KOPT-K1 (cell line): ENCODE measurements around the gene SH3TC2.

Source experiments
- H3K27ac ChIP-seq: fragments of 200-600 bp; sonication (generic); 2 replicates; pipeline ENCODE4 v1.5.1; 2016; ENCODE audit warnings: antibody characterized with exemption, mild to moderate bottlenecking, low read depth, low read length; ENCODE audit not compliant: poor library complexity, severe bottlenecking
- H3K36me3 ChIP-seq: fragments of 200-600 bp; sonication (generic); 2 replicates; pipeline ENCODE4 v1.5.1; 2017; ENCODE audit warnings: antibody characterized with exemption, mild to moderate bottlenecking, low read length, moderate library complexity; ENCODE audit not compliant: insufficient read depth
- H3K9me3 ChIP-seq: fragments of 200-600 bp; sonication (generic); 2 replicates; pipeline ENCODE4 v1.5.1; 2017; ENCODE audit warnings: antibody characterized with exemption, low read length, mild to moderate bottlenecking; ENCODE audit not compliant: insufficient read depth, poor library complexity, severe bottlenecking

SH3TC2 gene

GRCh38 chr5:149027636-149028035 is 35.2 kb downstream of the SH3TC2 start:
- H3K36me3 ChIP-seq, result no peaks in the 10 kb centered on the region
- H3K27ac ChIP-seq, result no peak overlapping the region
- H3K9me3 ChIP-seq, result no peaks in the 10 kb centered on the region

GRCh38 chr5:149024943-149025342 is 37.9 kb downstream of the SH3TC2 start:
- Histone ChIP-seq H3K9me3 (no peaks in the 10 kb centered on the region), H3K27ac (no peak overlapping the region), H3K36me3 (no peaks in the 10 kb centered on the region)

- Histone ChIP-seq H3K27ac (no peak overlapping the region), H3K9me3 (no peaks in the 10 kb centered on the region), H3K36me3 (no peaks in the 10 kb centered on the region)
Measured at GRCh38 chr5:149024477-149024876, 38.4 kb downstream of the SH3TC2 start.

- no peak overlapping the region for H3K27ac ChIP-seq
- H3K9me3 ChIP-seq, result no peaks in the 10 kb centered on the region
- no peaks in the 10 kb centered on the region for H3K36me3 ChIP-seq
Measured at GRCh38 chr5:149022200-149022599, 40.7 kb downstream of the SH3TC2 start.

- H3K27ac ChIP-seq, result no peak overlapping the region
- no peaks in the 10 kb centered on the region for H3K36me3 ChIP-seq
- H3K9me3 ChIP-seq, result no peaks in the 10 kb centered on the region
Measured at GRCh38 chr5:149019679-149020078, 43.2 kb downstream of the SH3TC2 start.

- Histone ChIP-seq H3K9me3 (no peaks in the 10 kb centered on the region), H3K36me3 (no peaks in the 10 kb centered on the region), H3K27ac (no peak overlapping the region)
Measured at GRCh38 chr5:149018909-149019443, 43.9 kb downstream of the SH3TC2 start.

GRCh38 chr5:149017636-149018035 is 45.2 kb downstream of the SH3TC2 start:
- Histone ChIP-seq H3K9me3 (no peaks in the 10 kb centered on the region), H3K27ac (no peak overlapping the region), H3K36me3 (no peaks in the 10 kb centered on the region)

GRCh38 chr5:149015561-149015960 is 47.3 kb downstream of the SH3TC2 start:
- no peak overlapping the region for H3K27ac ChIP-seq
- H3K9me3 ChIP-seq, result no peaks in the 10 kb centered on the region
- H3K36me3 ChIP-seq, result no peaks in the 10 kb centered on the region

GRCh38 chr5:149015126-149015525 is 47.7 kb downstream of the SH3TC2 start:
- no peaks in the 10 kb centered on the region for H3K9me3 ChIP-seq
- no peaks in the 10 kb centered on the region for H3K36me3 ChIP-seq
- H3K27ac ChIP-seq, result no peak overlapping the region

- H3K27ac ChIP-seq, result no peak overlapping the region
- no peaks in the 10 kb centered on the region for H3K9me3 ChIP-seq
- no peaks in the 10 kb centered on the region for H3K36me3 ChIP-seq
Measured at GRCh38 chr5:149014571-149015031, 48.3 kb downstream of the SH3TC2 start.

- Histone ChIP-seq H3K27ac (no peak overlapping the region), H3K36me3 (no peaks in the 10 kb centered on the region), H3K9me3 (no peaks in the 10 kb centered on the region)
Measured at GRCh38 chr5:149013796-149014195, 49.1 kb downstream of the SH3TC2 start.

GRCh38 chr5:149012350-149012749 is 50.5 kb downstream of the SH3TC2 start:
- Histone ChIP-seq H3K9me3 (no peaks in the 10 kb centered on the region), H3K36me3 (no peaks in the 10 kb centered on the region), H3K27ac (no peak overlapping the region)

- H3K36me3 ChIP-seq, result no peaks in the 10 kb centered on the region
- no peak overlapping the region for H3K27ac ChIP-seq
- no peaks in the 10 kb centered on the region for H3K9me3 ChIP-seq
Measured at GRCh38 chr5:149011728-149012127, 51.1 kb downstream of the SH3TC2 start.

- Histone ChIP-seq H3K27ac (no peak overlapping the region), H3K36me3 (no peaks in the 10 kb centered on the region), H3K9me3 (no peaks in the 10 kb centered on the region)
Measured at GRCh38 chr5:149011084-149011483, 51.8 kb downstream of the SH3TC2 start.

GRCh38 chr5:149007174-149007573 is 55.7 kb downstream of the SH3TC2 start:
- H3K27ac ChIP-seq, result no peak overlapping the region
- no peaks in the 10 kb centered on the region for H3K36me3 ChIP-seq

GRCh38 chr5:149006426-149006825 is 56.4 kb downstream of the SH3TC2 start:
- H3K36me3 ChIP-seq, result no peaks in the 10 kb centered on the region
- H3K27ac ChIP-seq, result no peak overlapping the region
- H3K9me3 ChIP-seq, result no peaks in the 10 kb centered on the region

More at GRCh38 chr5:149007174-149007573, 55.7 kb downstream of the SH3TC2 start:
- no peaks in the 10 kb centered on the region for H3K9me3 ChIP-seq
